HCT116 (cell line): Measurements from ENCODE around the gene CCDC40. TPM values are rescaled to one million over a fixed set of nuclear protein-coding genes. Genes with fewer than 3 reads are reported as not detected.

Source experiments
- ATAC-seq: fragments of 200-7000 bp; cut with Tn5 transposase; 2 replicates; pipeline ENCODE4 v1.9.1; 2020; ENCODE audit warnings: mild to moderate bottlenecking, moderate library complexity
- BruUV-seq: library from RNA; stranded (reverse); fragments of 400-500 nt; replicated peaks from 2 replicates; lab custom pipeline; 2021; lab: Mats Ljungman, UMichigan
- CTCF ChIA-PET: fragments of 300-600 bp; sonication (Branson Sonifier 250); formaldehyde crosslinking; loops from one replicate; lab custom pipeline; 2021; ENCODE audit warnings: antibody characterized with exemption; lab: Charles Lee
- POLR2A ChIA-PET: fragments of 300-600, 350-600 bp; sonication (Branson Sonifier 250); formaldehyde crosslinking; loops from one replicate; lab custom pipeline; 2021; ENCODE audit warnings: antibody characterized with exemption; lab: Charles Lee
- RAD21 ChIA-PET, 2 experiments: fragments of 300-600 bp; sonication (Branson Sonifier 250); formaldehyde crosslinking; loops; one replicate each; lab custom pipeline; 2023; ENCODE audit warnings: low total read pairs in 2 of 2; ENCODE audit not compliant: uncharacterized antibody in 2 of 2, unreplicated experiment in 2 of 2, low non-redundant PET in 1 of 2; lab: Charles Lee
- DNase-seq: peaks from one replicate; pipeline ENCODE4 v3.0.0-alpha.2; 2010; ENCODE audit warnings: low read depth, low spot score
- H2AFZ ChIP-seq: fragments of 200-600 bp; shearing (Covaris generic), sonication (generic); 2 replicates; pipeline ENCODE4 v1.6.1; 2017; ENCODE audit warnings: low read depth, mixed run types, mixed read lengths, antibody characterized with exemption, low read length; ENCODE audit not compliant: poor library complexity, severe bottlenecking
- H3K27ac ChIP-seq: 2 replicates; pipeline ENCODE4 v1.5.1; 2012; ENCODE audit warnings: low read depth, low read length
- H3K27me3 ChIP-seq: fragments of 200-600 bp; sonication (generic); 2 replicates; pipeline ENCODE4 v1.6.1; 2016; ENCODE audit warnings: mixed run types, low read length, mixed read lengths; ENCODE audit not compliant: insufficient read depth
- H3K36me3 ChIP-seq, 2 experiments: fragments of 200-500 bp in 1 of 2; fragments of 200-600 bp in 1 of 2; sonication (Bioruptor generic) in 1 of 2; sonication (generic) in 1 of 2; 2 replicates each; pipeline versions ENCODE4 v1.5.1 to v1.6.1; 2014 to 2016; ENCODE audit warnings: low read length in 2 of 2, inconsistent platforms in 1 of 2, mixed read lengths in 1 of 2, mixed run types in 1 of 2; ENCODE audit not compliant: insufficient read depth in 2 of 2, control insufficient read depth in 1 of 2
- H3K4me1 ChIP-seq, 2 experiments: fragments of 200-600 bp in 1 of 2; sonication (generic) in 1 of 2; 2 replicates each; pipeline versions ENCODE4 v1.5.1 to v1.6.1; 2012 to 2017; ENCODE audit warnings: low read length in 2 of 2, inconsistent platforms in 1 of 2, mild to moderate bottlenecking in 1 of 2, mixed read lengths in 1 of 2, mixed run types in 1 of 2, moderate library complexity in 1 of 2; ENCODE audit not compliant: insufficient read depth in 2 of 2, control insufficient read depth in 1 of 2
- H3K4me2 ChIP-seq: fragments of 200-600 bp; sonication (generic); 2 replicates; pipeline ENCODE4 v1.6.1; 2017; ENCODE audit warnings: mixed run types, low read length, mixed read lengths
- H3K4me3 ChIP-seq, 2 experiments: fragments of 200-600 bp in 1 of 2; sonication (generic) in 1 of 2; replicated peaks in 1 of 2; 2 replicates each; pipeline ENCODE4 v1.5.1; 2011 to 2016; ENCODE audit warnings: low read length in 2 of 2, control low read depth in 1 of 2, low read depth in 1 of 2, mild to moderate bottlenecking in 1 of 2, mixed read lengths in 1 of 2, mixed run types in 1 of 2
- H3K79me2 ChIP-seq: fragments of 200-600 bp; sonication (generic); 2 replicates; pipeline ENCODE4 v1.6.1; 2017; ENCODE audit warnings: mild to moderate bottlenecking, mixed run types, low read length, moderate library complexity, mixed read lengths; ENCODE audit not compliant: insufficient read depth
- H3K9ac ChIP-seq: fragments of 200-600 bp; sonication (generic); 2 replicates; pipeline ENCODE4 v1.6.1; 2016; ENCODE audit warnings: low read length, mixed read lengths
- H3K9me2 ChIP-seq: fragments of 200-600 bp; sonication (generic), shearing (Covaris generic); 2 replicates; pipeline ENCODE4 v1.6.1; 2017; ENCODE audit warnings: mixed run types, mild to moderate bottlenecking, moderate library complexity; ENCODE audit not compliant: insufficient read depth
- H3K9me3 ChIP-seq, 2 experiments: fragments of 200-500 bp in 1 of 2; fragments of 200-600 bp in 1 of 2; sonication (Bioruptor generic) in 1 of 2; sonication (generic) in 1 of 2; 2 replicates each; pipeline ENCODE4 v1.6.1; 2014 to 2017; ENCODE audit warnings: low read length in 2 of 2, mixed read lengths in 2 of 2, inconsistent platforms in 1 of 2, low read depth in 1 of 2, mild to moderate bottlenecking in 1 of 2, mixed run types in 1 of 2, moderate library complexity in 1 of 2; ENCODE audit not compliant: control insufficient read depth in 1 of 2, insufficient read depth in 1 of 2
- H4K20me1 ChIP-seq: fragments of 200-600 bp; sonication (generic), shearing (Covaris generic); 2 replicates; pipeline ENCODE4 v1.6.1; 2017; ENCODE audit warnings: mixed run types, mild to moderate bottlenecking, moderate library complexity; ENCODE audit not compliant: insufficient read depth
- CBX3 ChIP-seq: IDR thresholded peaks from 2 replicates; pipeline ENCODE4 v1.6.1; 2012; ENCODE audit warnings: low read depth
- CEBPB ChIP-seq: IDR thresholded peaks from 2 replicates; pipeline ENCODE4 v1.6.1; 2012; ENCODE audit warnings: low read depth
- CTCF ChIP-seq, 3 experiments: fragments of 200-600 bp in 1 of 3; sonication (generic) in 1 of 3; IDR thresholded peaks in 2 of 3; conservative IDR thresholded peaks in 1 of 3; 2 replicates each; pipeline ENCODE4 v1.5.1; 2012 to 2017; ENCODE audit warnings: low read depth in 2 of 3, low read length in 2 of 3, antibody characterized with exemption in 1 of 3, borderline replicate concordance in 1 of 3, control low read depth in 1 of 3, mild to moderate bottlenecking in 1 of 3, mixed read lengths in 1 of 3, mixed run types in 1 of 3, moderate library complexity in 1 of 3; ENCODE audit not compliant: insufficient read depth in 1 of 3
- EGR1 ChIP-seq: IDR thresholded peaks from 2 replicates; pipeline ENCODE4 v1.6.1; 2012; ENCODE audit warnings: low read depth
- EZH2 ChIP-seq: fragments of 200-600 bp; sonication (generic); IDR thresholded peaks from 2 replicates; pipeline ENCODE4 v1.6.1; 2017; ENCODE audit warnings: antibody characterized with exemption, mixed run types
- EZH2phosphoT487 ChIP-seq: fragments of 200-600 bp; IDR thresholded peaks from 2 replicates; pipeline ENCODE4 v1.6.1; 2018; ENCODE audit warnings: antibody characterized with exemption, borderline replicate concordance
- JUND ChIP-seq: IDR thresholded peaks from 2 replicates; pipeline ENCODE4 v1.6.1; 2012
- MAX ChIP-seq: IDR thresholded peaks from 2 replicates; pipeline ENCODE4 v1.6.1; 2012
- POLR2A ChIP-seq: IDR thresholded peaks from 2 replicates; pipeline ENCODE4 v1.7.0; 2011; ENCODE audit warnings: borderline replicate concordance; ENCODE audit not compliant: insufficient read depth, insufficient read length; ENCODE audit errors: extremely low read depth
- RAD21 ChIP-seq: IDR thresholded peaks from 2 replicates; pipeline ENCODE4 v1.6.1; 2012; ENCODE audit warnings: low read depth, mild to moderate bottlenecking
- SIN3A ChIP-seq: IDR thresholded peaks from 2 replicates; pipeline ENCODE4 v1.6.1; 2012; ENCODE audit warnings: low read depth
- SRF ChIP-seq: IDR thresholded peaks from 2 replicates; pipeline ENCODE4 v1.6.1; 2012; ENCODE audit warnings: low read depth
- ZFX ChIP-seq: fragments of 450-650 bp; IDR thresholded peaks from 2 replicates; pipeline ENCODE4 v1.6.1; 2017
- ZNF274 ChIP-seq: fragments of 200-500 bp; sonication (Bioruptor generic); IDR thresholded peaks from 2 replicates; pipeline ENCODE4 v1.6.1; 2014; ENCODE audit warnings: mild to moderate bottlenecking, low read depth, low read length, inconsistent platforms
- intact Hi-C: fragments of 100-400 bp; cut with micrococcal nuclease; formaldehyde crosslinking; loops from 2 replicates; pipeline ENCODE4 v1.10.0; 2022
- total RNA-seq: library from RNA; stranded (reverse); gene quantifications from one replicate; pipeline ENCODE4 v1.2.1, GENCODE V29; 2021; ENCODE audit not compliant: unreplicated experiment

The CCDC40 gene
- total RNA-seq, 1 experiment from 2014 or later, result 10.3 TPM

- Histone ChIP-seq H3K36me3 (no peaks in the 10 kb centered on the region), H3K9me3 (no peaks in the 10 kb centered on the region), H3K79me2 (no peaks in the 10 kb centered on the region), H3K4me3 (no peak overlapping the region), H3K4me1 (peaks cover 0 to 8% of the 10 kb centered on the region in 2 experiments; a peak in 2 of 4 replicates), H2AFZ (no peak overlapping the region), H3K4me2 (no peak overlapping the region), H4K20me1 (no peaks in the 10 kb centered on the region), H3K9me2 (no peaks in the 10 kb centered on the region), H3K9ac (no peak overlapping the region), H3K27ac (no peak overlapping the region), H3K27me3 (no peaks in the 10 kb centered on the region)
- intact Hi-C loops, result no loop called here
- BruUV-seq, result no TSS peak
- ChIA-PET RAD21 (no interaction called here), POLR2A (interaction anchor here (0.5 kb wide), 1 partner anchor 15 kb away, joined by 3 read pairs; no protein-coding TSS in a partner anchor), CTCF (interaction anchor here (1.5 to 1.6 kb wide), 2 partner anchors 46 to 47 kb away, joined by 3 to 4 read pairs; partner anchors contain the start of gene GAA)
- TF ChIP-seq RAD21 (no peak), ZFX (no peak), EGR1 (no peak), SRF (no peak), POLR2A (no peak), JUND (no peak), CBX3 (no peak), SIN3A (no peak), CEBPB (no peak), MAX (no peak), EZH2phosphoT487 (no peak), EZH2 (no peak)
- ATAC-seq (no peak), DNase-seq (no peak)
Observed at GRCh38 chr17:80055597-80055996, 19.2 kb downstream of the CCDC40 start.

GRCh38 chr17:80058311-80058955 lies 22.0 kb downstream of the CCDC40 start:
- Histone ChIP-seq H3K27me3 (no peaks in the 10 kb centered on the region), H3K4me1 (peaks cover 0 to 8% of the 10 kb centered on the region in 2 experiments; a peak in 2 of 4 replicates), H3K79me2 (no peaks in the 10 kb centered on the region), H3K27ac (no peak overlapping the region), H3K4me3 (no peak overlapping the region)
- ChIA-PET RAD21 (no interaction called here), CTCF (no interaction called here)
- TF ChIP-seq SIN3A (no peak), EGR1 (no peak), CBX3 (no peak), CTCF (IDR thresholded peaks at IDR 0.05 in 2 of 3, conservative IDR thresholded peaks at IDR 0.05 in 1 of 3; ENCODE audit: borderline replicate concordance in 1 of 3, insufficient read depth in 1 of 3, low read depth in 2 of 3, low read length in 2 of 3) (no peak), ZNF274 (no peak), SRF (no peak)
- TF ChIP-seq, all 23 proteins: peak for 0
- no peaks in the 10 kb centered on the region for H3K36me3 ChIP-seq
- H3K9ac ChIP-seq, result no peak overlapping the region
- no peak for DNase-seq
- intact Hi-C loops, result no loop called here
- H3K9me3 ChIP-seq, result no peaks in the 10 kb centered on the region
- H3K4me2 ChIP-seq, result no peak overlapping the region
- no peak overlapping the region for H2AFZ ChIP-seq
- POLR2A ChIA-PET, result no interaction called here
- H4K20me1 ChIP-seq, result no peaks in the 10 kb centered on the region
- no TSS peak for BruUV-seq
- no peaks in the 10 kb centered on the region for H3K9me2 ChIP-seq
- no peak for ATAC-seq
